ENCODE measurements around the gene SLCO1A2. TPM values are rescaled to one million over a fixed set of nuclear protein-coding genes. Genes with fewer than 3 reads are reported as not detected.

Gene SLCO1A2
- total RNA-seq, 1 donor from 2014 or later, result not detected

DNA sequence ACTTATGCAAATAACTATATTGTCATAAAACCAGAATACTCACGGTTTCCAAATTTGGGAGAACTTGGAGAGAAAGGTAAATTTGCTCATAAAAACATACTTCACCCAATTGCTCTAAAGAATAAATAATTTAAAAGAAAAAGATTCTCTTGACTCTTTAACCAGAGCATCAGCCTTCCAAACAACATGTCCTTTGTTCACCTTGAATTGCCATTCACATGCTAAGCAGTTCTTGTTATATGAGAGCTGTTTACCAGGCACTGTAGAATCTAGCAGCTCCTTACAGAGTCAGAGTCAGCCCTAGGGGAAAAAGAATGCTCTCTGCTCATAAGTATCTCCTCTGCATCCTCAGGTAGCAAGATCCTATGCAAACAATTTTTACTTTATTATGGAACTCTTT lies 10.2 kb downstream of the SLCO1A2 start:
- TF ChIP-seq, protein P1, sequence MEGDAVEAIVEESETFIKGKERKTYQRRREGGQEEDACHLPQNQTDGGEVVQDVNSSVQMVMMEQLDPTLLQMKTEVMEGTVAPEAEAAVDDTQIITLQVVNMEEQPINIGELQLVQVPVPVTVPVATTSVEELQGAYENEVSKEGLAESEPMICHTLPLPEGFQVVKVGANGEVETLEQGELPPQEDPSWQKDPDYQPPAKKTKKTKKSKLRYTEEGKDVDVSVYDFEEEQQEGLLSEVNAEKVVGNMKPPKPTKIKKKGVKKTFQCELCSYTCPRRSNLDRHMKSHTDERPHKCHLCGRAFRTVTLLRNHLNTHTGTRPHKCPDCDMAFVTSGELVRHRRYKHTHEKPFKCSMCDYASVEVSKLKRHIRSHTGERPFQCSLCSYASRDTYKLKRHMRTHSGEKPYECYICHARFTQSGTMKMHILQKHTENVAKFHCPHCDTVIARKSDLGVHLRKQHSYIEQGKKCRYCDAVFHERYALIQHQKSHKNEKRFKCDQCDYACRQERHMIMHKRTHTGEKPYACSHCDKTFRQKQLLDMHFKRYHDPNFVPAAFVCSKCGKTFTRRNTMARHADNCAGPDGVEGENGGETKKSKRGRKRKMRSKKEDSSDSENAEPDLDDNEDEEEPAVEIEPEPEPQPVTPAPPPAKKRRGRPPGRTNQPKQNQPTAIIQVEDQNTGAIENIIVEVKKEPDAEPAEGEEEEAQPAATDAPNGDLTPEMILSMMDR (IDR thresholded peaks at IDR 0.05; ENCODE audit: insufficient read depth, low read length, poor library complexity, severe bottlenecking), result no peak
- H3K27me3 ChIP-seq (ENCODE audit: control insufficient read depth, insufficient read depth, low read length), result no peaks in the 10 kb centered on the region
- DNase-seq (ENCODE audit: low read depth), result no peak
- no peak overlapping the region for H3K4me3 ChIP-seq (ENCODE audit: low read depth, low read length)
- no peaks in the 10 kb centered on the region for H3K36me3 ChIP-seq (ENCODE audit: control insufficient read depth, insufficient read depth, low read length)

DNA sequence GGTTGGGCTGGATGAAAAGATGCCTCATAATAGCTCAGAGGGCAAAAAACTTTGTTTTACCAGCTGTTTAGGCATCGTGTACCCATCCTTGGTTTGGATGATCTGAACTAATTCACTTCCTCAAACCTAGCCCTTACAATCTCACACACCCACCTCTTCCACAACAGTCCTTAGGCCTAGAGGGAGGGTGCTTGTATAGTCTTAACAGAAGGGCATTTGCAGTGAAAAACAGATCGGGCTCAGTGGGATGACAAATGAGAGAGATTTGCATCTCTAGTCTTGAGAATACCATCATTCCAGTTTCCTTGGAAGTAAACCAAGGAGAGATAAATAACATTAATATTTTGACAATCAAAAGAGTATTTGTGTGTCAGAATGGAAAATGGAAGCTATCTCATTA lies 11.0 kb downstream of the SLCO1A2 start:
- TF ChIP-seq, protein P1 (IDR thresholded peaks at IDR 0.05; ENCODE audit: insufficient read depth, low read length, poor library complexity, severe bottlenecking), result no peak
- H3K36me3 ChIP-seq (ENCODE audit: control insufficient read depth, insufficient read depth, low read length), result no peaks in the 10 kb centered on the region
- no peaks in the 10 kb centered on the region for H3K27me3 ChIP-seq (ENCODE audit: control insufficient read depth, insufficient read depth, low read length)
- H3K4me3 ChIP-seq (ENCODE audit: low read depth, low read length), result no peak overlapping the region
- no peak for DNase-seq (ENCODE audit: low read depth)

DNA sequence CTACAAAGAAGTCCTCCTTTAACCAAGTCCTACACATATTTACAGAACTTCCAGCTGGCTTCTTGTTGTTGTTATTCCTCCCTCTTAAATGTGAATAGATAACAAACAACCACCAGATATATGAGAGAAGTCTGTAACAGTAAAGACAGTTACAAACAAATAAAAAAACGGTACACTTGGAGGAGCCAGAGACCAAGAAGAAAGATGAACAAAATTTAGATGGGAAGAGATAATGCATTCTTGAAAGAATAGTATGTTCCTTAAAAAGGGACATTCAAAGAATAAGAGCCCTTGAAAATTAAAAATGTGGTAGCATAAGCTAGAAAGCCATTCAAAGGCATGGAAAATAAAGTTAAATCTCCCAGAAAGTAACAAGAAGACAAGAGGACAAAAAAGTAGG lies 25.9 kb downstream of the SLCO1A2 start:
- TF ChIP-seq, protein P1 (IDR thresholded peaks at IDR 0.05; ENCODE audit: insufficient read depth, low read length, poor library complexity, severe bottlenecking), result no peak
- H3K36me3 ChIP-seq (ENCODE audit: control insufficient read depth, insufficient read depth, low read length), result no peaks in the 10 kb centered on the region
- H3K4me3 ChIP-seq (ENCODE audit: low read depth, low read length), result no peak overlapping the region
- DNase-seq (ENCODE audit: low read depth), result no peak
- H3K27me3 ChIP-seq (ENCODE audit: control insufficient read depth, insufficient read depth, low read length), result no peaks in the 10 kb centered on the region

DNA sequence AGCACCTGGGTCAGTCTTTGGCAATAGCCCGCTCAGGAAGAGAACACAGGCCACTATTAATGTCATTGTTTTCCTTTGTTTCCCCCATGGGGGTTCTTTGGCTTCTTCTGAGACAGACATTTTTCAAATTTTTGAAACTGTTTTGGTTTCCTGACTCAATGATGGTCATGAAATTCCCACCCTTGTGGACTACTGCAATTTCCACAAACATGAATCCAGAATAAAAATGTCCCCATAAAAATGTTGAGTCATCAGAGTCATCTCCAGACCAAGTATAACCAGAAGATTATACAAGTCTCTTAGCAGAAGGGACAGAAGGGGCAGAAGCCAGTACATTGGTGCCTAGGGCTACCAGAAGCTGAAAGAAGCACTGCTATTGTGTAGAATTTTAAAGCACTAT lies 29.1 kb downstream of the SLCO1A2 start:
- H3K4me3 ChIP-seq (ENCODE audit: low read depth, low read length), result no peak overlapping the region
- H3K27me3 ChIP-seq (ENCODE audit: control insufficient read depth, insufficient read depth, low read length), result no peaks in the 10 kb centered on the region
- no peaks in the 10 kb centered on the region for H3K36me3 ChIP-seq (ENCODE audit: control insufficient read depth, insufficient read depth, low read length)
- no peak for DNase-seq (ENCODE audit: low read depth)
- TF ChIP-seq, protein P1 (IDR thresholded peaks at IDR 0.05; ENCODE audit: insufficient read depth, low read length, poor library complexity, severe bottlenecking), result no peak

DNA sequence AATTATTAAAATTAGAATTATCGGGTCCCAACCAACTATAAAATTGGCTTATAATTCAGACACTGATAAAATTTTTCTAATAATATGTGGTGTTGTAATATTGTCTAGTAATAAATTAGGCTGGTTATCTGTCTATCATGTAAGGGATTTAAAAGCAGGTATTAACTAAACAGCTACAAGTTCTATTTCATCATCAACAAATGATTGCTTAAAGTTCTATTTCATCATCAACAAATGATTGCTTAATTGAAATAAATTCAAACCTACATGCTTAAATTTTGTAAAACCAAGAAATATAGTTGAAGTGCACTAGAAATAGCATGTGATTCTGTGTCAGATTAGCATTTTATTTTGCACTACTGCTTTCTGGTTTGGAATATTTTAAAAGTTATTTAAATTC lies 34.1 kb downstream of the SLCO1A2 start:
- no peaks in the 10 kb centered on the region for H3K36me3 ChIP-seq (ENCODE audit: control insufficient read depth, insufficient read depth, low read length)
- no peak for DNase-seq (ENCODE audit: low read depth)
- no peaks in the 10 kb centered on the region for H3K27me3 ChIP-seq (ENCODE audit: control insufficient read depth, insufficient read depth, low read length)
- no peak overlapping the region for H3K4me3 ChIP-seq (ENCODE audit: low read depth, low read length)
- TF ChIP-seq, protein P1 (IDR thresholded peaks at IDR 0.05; ENCODE audit: insufficient read depth, low read length, poor library complexity, severe bottlenecking), result no peak

DNA sequence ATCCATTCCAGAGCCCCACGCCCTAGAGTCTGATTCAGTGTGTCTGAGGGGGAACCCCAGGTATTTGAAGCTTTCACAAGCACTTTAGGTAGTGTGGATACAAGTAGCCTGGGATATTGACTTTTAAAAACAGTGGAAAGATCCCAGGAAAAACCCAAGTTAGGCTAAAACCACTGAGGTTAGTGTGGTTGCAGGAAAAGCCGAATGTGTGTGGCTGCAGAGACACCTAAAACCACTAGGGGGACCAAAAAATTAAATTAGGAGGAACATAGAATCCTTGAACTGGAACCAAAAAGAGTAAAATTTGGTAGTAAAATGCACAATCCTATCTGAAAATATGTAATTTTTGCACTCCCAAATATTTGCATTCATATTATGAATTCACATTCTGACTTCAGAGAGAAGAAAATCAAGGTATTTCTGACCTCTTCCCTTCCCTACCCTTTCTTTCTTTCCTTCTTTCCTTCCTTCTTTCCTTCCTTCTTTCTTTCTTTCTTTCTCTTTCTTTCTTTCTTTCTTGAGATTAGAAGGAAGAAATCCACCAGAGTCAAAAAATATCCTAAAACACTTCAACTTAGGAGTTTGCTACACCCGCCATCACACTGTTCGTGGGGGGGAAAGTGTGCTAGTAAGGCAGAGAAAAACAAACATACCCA lies 37.8 kb downstream of the SLCO1A2 start:
- no peak for DNase-seq (ENCODE audit: low read depth)
- Histone ChIP-seq H3K27me3 (ENCODE audit: control insufficient read depth, insufficient read depth, low read length) (no peaks in the 10 kb centered on the region), H3K4me3 (ENCODE audit: low read depth, low read length) (no peak overlapping the region), H3K36me3 (ENCODE audit: control insufficient read depth, insufficient read depth, low read length) (no peaks in the 10 kb centered on the region)
- TF ChIP-seq, protein P1 (IDR thresholded peaks at IDR 0.05; ENCODE audit: insufficient read depth, low read length, poor library complexity, severe bottlenecking), result peak; percentile 65
